GM23338 (cell line): ENCODE measurements around the gene SORCS3. TPM values are rescaled to one million over a fixed set of nuclear protein-coding genes. Genes with fewer than 3 reads are reported as not detected.
A peak's percentile ranks its signal among the peaks of the same experiment; 100 is the strongest.

Experiments
- ATAC-seq: fragments of 200-7000 bp; cut with Tn5 transposase; 3 replicates; pipeline ENCODE4 v1.9.1; 2020
- DNase-seq: peaks from one replicate; pipeline ENCODE4 v3.0.0-alpha.2; 2015; ENCODE audit warnings: low spot score
- H2AFZ ChIP-seq: fragments of 200-600 bp; sonication (generic); 2 replicates; pipeline ENCODE4 v1.8.0; 2016; ENCODE audit warnings: antibody characterized with exemption, mild to moderate bottlenecking, moderate library complexity
- H3F3A ChIP-seq: fragments of 200-600 bp; sonication (generic); replicated peaks from 2 replicates; pipeline ENCODE4 v1.8.0; 2017; ENCODE audit warnings: antibody characterized with exemption, mixed run types, low read depth
- H3K27ac ChIP-seq: fragments of 200-600 bp; sonication (generic); 2 replicates; pipeline ENCODE4 v1.6.1; 2016; ENCODE audit warnings: low read depth
- H3K27me3 ChIP-seq: fragments of 200-600 bp; sonication (generic); 2 replicates; pipeline ENCODE4 v1.8.0; 2016; ENCODE audit warnings: mild to moderate bottlenecking, mixed run types, moderate library complexity; ENCODE audit not compliant: insufficient read depth
- H3K36me3 ChIP-seq: fragments of 200-600 bp; sonication (generic); 2 replicates; pipeline ENCODE4 v1.8.0; 2016; ENCODE audit warnings: mild to moderate bottlenecking; ENCODE audit not compliant: insufficient read depth
- H3K4me1 ChIP-seq: fragments of 200-600 bp; sonication (generic); 2 replicates; pipeline ENCODE4 v1.8.0; 2016; ENCODE audit warnings: mild to moderate bottlenecking, moderate library complexity; ENCODE audit not compliant: insufficient read depth
- H3K4me2 ChIP-seq: fragments of 200-600 bp; sonication (generic); 2 replicates; pipeline ENCODE4 v1.7.1; 2017; ENCODE audit warnings: mixed run types
- H3K4me3 ChIP-seq: fragments of 200-600 bp; sonication (generic); 2 replicates; pipeline ENCODE4 v1.6.1; 2016; ENCODE audit warnings: mixed run types
- H3K79me2 ChIP-seq: fragments of 200-600 bp; sonication (generic); replicated peaks from 2 replicates; pipeline ENCODE4 v1.8.0; 2017; ENCODE audit warnings: mild to moderate bottlenecking; ENCODE audit not compliant: insufficient read depth
- H3K9me2 ChIP-seq: fragments of 200-600 bp; sonication (generic); 2 replicates; pipeline ENCODE4 v1.8.0; 2017; ENCODE audit not compliant: insufficient read depth
- H4K20me1 ChIP-seq: fragments of 200-600 bp; sonication (generic); replicated peaks from 2 replicates; pipeline ENCODE4 v1.8.0; 2017; ENCODE audit warnings: mild to moderate bottlenecking; ENCODE audit not compliant: insufficient read depth
- H3K27ac Mint-ChIP-seq: 2 replicates; pipeline ENCODE4 v1.8.0; 2020; ENCODE audit warnings: inconsistent platforms, mild to moderate bottlenecking, moderate library complexity, mixed read lengths
- H3K27me3 Mint-ChIP-seq: 3 replicates; pipeline ENCODE4 v1.8.0; 2022; ENCODE audit warnings: low read depth, mild to moderate bottlenecking, moderate library complexity, mixed read lengths, inconsistent platforms; ENCODE audit not compliant: insufficient read depth, poor library complexity
- H3K36me3 Mint-ChIP-seq: 3 replicates; pipeline ENCODE4 v1.8.0; 2021; ENCODE audit warnings: low read depth, mild to moderate bottlenecking, inconsistent platforms, moderate library complexity, mixed read lengths
- H3K4me1 Mint-ChIP-seq: 3 replicates; pipeline ENCODE4 v1.8.0; 2020; ENCODE audit warnings: mild to moderate bottlenecking, inconsistent platforms, mixed read lengths
- H3K4me3 Mint-ChIP-seq: 3 replicates; pipeline ENCODE4 v1.8.0; 2021; ENCODE audit warnings: moderate library complexity, mild to moderate bottlenecking, inconsistent platforms, mixed read lengths
- H3K9me3 Mint-ChIP-seq: 3 replicates; pipeline ENCODE4 v1.8.0; 2020; ENCODE audit warnings: moderate library complexity, mild to moderate bottlenecking, inconsistent platforms, mixed read lengths
- CREB1 ChIP-seq: fragments of 250-450 bp; sonication (Bioruptor Pico); IDR thresholded peaks from 2 replicates; pipeline ENCODE4 v1.5.0; 2020; ENCODE audit warnings: low read depth, mild to moderate bottlenecking, moderate library complexity
- CTCF ChIP-seq, 2 experiments: fragments of 200-600 bp in 1 of 2; sonication (generic) in 1 of 2; conservative IDR thresholded peaks; 2 replicates each; pipeline versions ENCODE4 v1.5.1 to v1.6.1; 2016 to 2017; ENCODE audit warnings: antibody characterized with exemption in 2 of 2, low read depth in 2 of 2, mild to moderate bottlenecking in 2 of 2, moderate library complexity in 1 of 2
- ETS1 ChIP-seq: IDR thresholded peaks from 2 replicates; pipeline ENCODE4 v1.6.1; 2016; ENCODE audit warnings: antibody characterized with exemption
- EZH2 ChIP-seq: fragments of 200-600 bp; sonication (generic); IDR thresholded peaks from one replicate; pipeline ENCODE4 v1.8.0; 2017; ENCODE audit warnings: antibody characterized with exemption, mild to moderate bottlenecking, low read depth; ENCODE audit not compliant: unreplicated experiment
- EZH2phosphoT487 ChIP-seq: fragments of 200-600 bp; sonication (generic); IDR thresholded peaks from one replicate; pipeline ENCODE4 v1.8.1; 2018; ENCODE audit warnings: antibody characterized with exemption; ENCODE audit not compliant: unreplicated experiment
- JUNB ChIP-seq: IDR thresholded peaks from one replicate; pipeline ENCODE4 v1.6.1; 2016; ENCODE audit warnings: antibody characterized with exemption; ENCODE audit not compliant: unreplicated experiment
- NANOG ChIP-seq: IDR thresholded peaks from 2 replicates; pipeline ENCODE4 v1.6.1; 2016; ENCODE audit warnings: antibody characterized with exemption, borderline replicate concordance
- POLR2AphosphoS5 ChIP-seq: IDR thresholded peaks from 2 replicates; pipeline ENCODE4 v1.6.1; 2016; ENCODE audit warnings: antibody characterized with exemption, low read depth
- ZNF114 ChIP-seq: fragments of 250-450 bp; sonication (Bioruptor Pico); IDR thresholded peaks from 2 replicates; pipeline ENCODE4 v1.5.0; 2020; ENCODE audit warnings: mild to moderate bottlenecking, moderate library complexity
- ZNF462 ChIP-seq: fragments of 250-450 bp; sonication (Bioruptor Pico); IDR thresholded peaks from 2 replicates; pipeline ENCODE4 v1.5.0; 2020; ENCODE audit warnings: mild to moderate bottlenecking, moderate library complexity
- polyA plus RNA-seq: library from polyadenylated mRNA; unstranded; fragments of >200 nt; fragmentation: Nextera tagmentation; extraction: Ambion mirVana; gene quantifications from 2 replicates; pipeline ENCODE4 v1.2.1, GENCODE V29; 2016
- total RNA-seq: library from RNA; depleted of rRNA; stranded (reverse); fragments of >200 nt; shearing (Covaris generic); gene quantifications from 2 replicates; pipeline ENCODE4 v1.2.3, GENCODE V29; 2014

Gene SORCS3
- total and polyA plus RNA-seq, 2 experiments from 2014 or later: 0.37 to 1.4 TPM

- H3K4me3 Mint-ChIP-seq: no peak overlapping the region
- Histone ChIP-seq H3K27ac (no peak overlapping the region), H3F3A (no peaks in the 10 kb centered on the region), H3K27me3 (no peaks in the 10 kb centered on the region), H4K20me1 (no peaks in the 10 kb centered on the region), H3K79me2 (no peaks in the 10 kb centered on the region), H3K36me3 (no peaks in the 10 kb centered on the region), H3K4me3 (no peak overlapping the region), H3K9me2 (no peaks in the 10 kb centered on the region), H3K4me2 (peak overlapping the region; percentile 45; the same call in 1 of the 2 replicates), H2AFZ (no peak overlapping the region), H3K4me1 (peaks cover 26% of the 10 kb centered on the region)
- TF ChIP-seq ETS1 (no peak), CTCF (conservative IDR thresholded peaks at IDR 0.05; ENCODE audit: low read depth in 2 of 2) (no peak), JUNB (no peak), EZH2phosphoT487 (no peak), NANOG (no peak), ZNF462 (CRISPR knock-in tag) (no peak), POLR2AphosphoS5 (no peak), CREB1 (no peak), ZNF114 (CRISPR knock-in tag) (no peak), EZH2 (no peak)
- no peaks in the 10 kb centered on the region for H3K27me3 Mint-ChIP-seq
- no peak for DNase-seq
- peaks cover 17% of the 10 kb centered on the region for H3K4me1 Mint-ChIP-seq
- no peak for ATAC-seq
- H3K36me3 Mint-ChIP-seq: peaks cover 8% of the 10 kb centered on the region
- no peak overlapping the region for H3K27ac Mint-ChIP-seq
- peaks cover 14% of the 10 kb centered on the region for H3K9me3 Mint-ChIP-seq
These were observed 472.6 kb downstream of the SORCS3 start for GRCh38 chr10:105113666-105114065.
